MCF 10A (cell line): ENCODE measurements around the gene TMEM161A. TPM values are rescaled to one million over a fixed set of nuclear protein-coding genes. Genes with fewer than 3 reads are reported as not detected.
"Not testable (repeated sequence)": the region's sequence is repeated elsewhere in the genome, so short reads cannot be mapped to it uniquely, and the experiment has no call there.

Experiments
- BruUV-seq: library from RNA; stranded (reverse); fragments of 400-500 nt; replicated peaks from 2 replicates; lab custom pipeline; 2021; lab: Mats Ljungman, UMichigan
- CTCF ChIA-PET: fragments of 300-600 bp; sonication (Branson Sonifier 250); formaldehyde crosslinking; extraction: SDS; loops from one replicate; lab custom pipeline; 2021; ENCODE audit warnings: antibody characterized with exemption, inconsistent platforms; lab: Yijun Ruan, JAX
- POLR2A ChIA-PET: fragments of 300-600, 350-650 bp; sonication (Branson Sonifier 250); formaldehyde crosslinking; extraction: SDS; loops from one replicate; lab custom pipeline; 2020; ENCODE audit warnings: antibody characterized with exemption, inconsistent platforms; lab: Yijun Ruan, JAX
- DNase-seq: peaks from one replicate; pipeline ENCODE4 v3.0.0-alpha.2; 2018; ENCODE audit not compliant: unreplicated experiment
- H3K27ac Mint-ChIP-seq: one replicate; pipeline ENCODE4 v1.8.0; 2022; ENCODE audit warnings: mild to moderate bottlenecking, low read depth, mixed read lengths; ENCODE audit not compliant: unreplicated experiment
- H3K27me3 Mint-ChIP-seq: one replicate; pipeline ENCODE4 v1.8.0; 2022; ENCODE audit warnings: mixed read lengths; ENCODE audit not compliant: insufficient read depth, unreplicated experiment
- H3K36me3 Mint-ChIP-seq: one replicate; pipeline ENCODE4 v1.8.0; 2022; ENCODE audit warnings: mild to moderate bottlenecking, moderate library complexity, mixed read lengths; ENCODE audit not compliant: insufficient read depth, unreplicated experiment
- H3K4me1 Mint-ChIP-seq: one replicate; pipeline ENCODE4 v1.8.0; 2022; ENCODE audit warnings: mixed read lengths; ENCODE audit not compliant: insufficient read depth, unreplicated experiment
- H3K4me3 Mint-ChIP-seq: one replicate; pipeline ENCODE4 v1.8.0; 2022; ENCODE audit warnings: mild to moderate bottlenecking, moderate library complexity, mixed read lengths; ENCODE audit not compliant: unreplicated experiment
- H3K9me3 Mint-ChIP-seq: one replicate; pipeline ENCODE4 v1.8.0; 2022; ENCODE audit warnings: mixed read lengths; ENCODE audit not compliant: unreplicated experiment
- CTCF ChIP-seq: fragments of 200-600 bp; IDR thresholded peaks from one replicate; pipeline ENCODE4 v1.8.0; 2022; ENCODE audit warnings: antibody characterized with exemption, mild to moderate bottlenecking; ENCODE audit not compliant: unreplicated experiment
- intact Hi-C: fragments of 100-400 bp; cut with micrococcal nuclease; formaldehyde crosslinking; loops from 2 replicates; pipeline ENCODE4 v1.14.1; 2022
- total RNA-seq: library from RNA; stranded (reverse); gene quantifications from 2 replicates; pipeline ENCODE4 v1.2.3, GENCODE V29; 2022

TMEM161A gene
- total RNA-seq, 1 experiment from 2014 or later, result 34.8 TPM

GRCh38 chr19:19137556-19138108, 646 bp downstream of the TMEM161A start:
- POLR2A ChIA-PET, result no interaction called here
- H3K4me3 Mint-ChIP-seq, result peak overlapping the region; percentile 97

GRCh38 chr19:19135713-19136112, 2.6 kb downstream of the TMEM161A start:
- intact Hi-C loops, result loop anchor here (5.0 kb wide), 1 partner anchor 73 kb away; the partner anchor contains the start of gene SLC25A42
- H3K36me3 Mint-ChIP-seq, H3K27me3 Mint-ChIP-seq, BruUV-seq, H3K9me3 Mint-ChIP-seq, DNase-seq, H3K4me3 Mint-ChIP-seq, H3K27ac Mint-ChIP-seq: not testable (repeated sequence)
- CTCF ChIA-PET, result interaction anchor here (0.7 to 1.1 kb wide), 2 partner anchors 11 to 518 kb away, joined by 5 read pairs; no protein-coding TSS in a partner anchor
- POLR2A ChIA-PET, result interaction anchor here (0.7 kb wide), 1 partner anchor 36 kb away, joined by 3 read pairs; no protein-coding TSS in a partner anchor
- H3K4me1 Mint-ChIP-seq, result peaks cover 11% of the 10 kb centered on the region

More at GRCh38 chr19:19137556-19138108, 646 bp downstream of the TMEM161A start:
- H3K27ac Mint-ChIP-seq, result peak overlapping the region; percentile 98
- H3K27me3 Mint-ChIP-seq, result no peaks in the 10 kb centered on the region
- peaks cover 5% of the 10 kb centered on the region for H3K36me3 Mint-ChIP-seq
- no TSS peak for BruUV-seq
- no peak for TF ChIP-seq CTCF
- no peaks in the 10 kb centered on the region for H3K9me3 Mint-ChIP-seq
- intact Hi-C loops, result loop anchor here (5.0 kb wide), 1 partner anchor 75 kb away; the partner anchor contains the start of gene SLC25A42
- no peak for DNase-seq
- peaks cover 11% of the 10 kb centered on the region for H3K4me1 Mint-ChIP-seq
- CTCF ChIA-PET, result interaction anchor here (0.8 kb wide), 1 partner anchor 145 kb away, joined by 3 read pairs; no protein-coding TSS in a partner anchor

GRCh38 chr19:19134687-19135158, 3.6 kb downstream of the TMEM161A start:
- intact Hi-C loops, result loop anchor here (5.0 kb wide), 1 partner anchor 72 kb away; the partner anchor contains the start of gene SLC25A42
- Mint-ChIP-seq H3K27me3 (no peaks in the 10 kb centered on the region), H3K4me1 (peaks cover 11% of the 10 kb centered on the region), H3K9me3 (peaks cover 7% of the 10 kb centered on the region), H3K27ac (no peak overlapping the region), H3K36me3 (peaks cover 5% of the 10 kb centered on the region), H3K4me3 (no peak overlapping the region)
- CTCF ChIA-PET, result no interaction called here
- DNase-seq, result no peak
- TF ChIP-seq CTCF, result no peak
- POLR2A ChIA-PET, result no interaction called here
- BruUV-seq, result no TSS peak

- no peak for DNase-seq
- CTCF ChIA-PET, result interaction anchor here (0.5 to 0.9 kb wide), 4 partner anchors 13 to 158 kb away, joined by 3 to 4 read pairs (median 3); no protein-coding TSS in a partner anchor
- POLR2A ChIA-PET, result interaction anchor here (0.7 kb wide), 1 partner anchor 299 kb away, joined by 3 read pairs; no protein-coding TSS in a partner anchor
- H3K27ac Mint-ChIP-seq, result no peak overlapping the region
- H3K36me3 Mint-ChIP-seq, result peaks cover 6% of the 10 kb centered on the region
- H3K9me3 Mint-ChIP-seq, result peaks cover 7% of the 10 kb centered on the region
- intact Hi-C loops, result no loop called here
- no peak overlapping the region for H3K4me3 Mint-ChIP-seq
- no TSS peak for BruUV-seq
- no peak for TF ChIP-seq CTCF
- no peaks in the 10 kb centered on the region for H3K27me3 Mint-ChIP-seq
- H3K4me1 Mint-ChIP-seq, result peaks cover 11% of the 10 kb centered on the region
Measured at GRCh38 chr19:19133985-19134384, 4.3 kb downstream of the TMEM161A start.
